Measurements from ENCODE around the gene MRPL34. TPM values are rescaled to one million over a fixed set of nuclear protein-coding genes. Genes with fewer than 3 reads are reported as not detected.

The MRPL34 gene
- polyA plus RNA-seq, 1 donor = 28.3 TPM

DNA sequence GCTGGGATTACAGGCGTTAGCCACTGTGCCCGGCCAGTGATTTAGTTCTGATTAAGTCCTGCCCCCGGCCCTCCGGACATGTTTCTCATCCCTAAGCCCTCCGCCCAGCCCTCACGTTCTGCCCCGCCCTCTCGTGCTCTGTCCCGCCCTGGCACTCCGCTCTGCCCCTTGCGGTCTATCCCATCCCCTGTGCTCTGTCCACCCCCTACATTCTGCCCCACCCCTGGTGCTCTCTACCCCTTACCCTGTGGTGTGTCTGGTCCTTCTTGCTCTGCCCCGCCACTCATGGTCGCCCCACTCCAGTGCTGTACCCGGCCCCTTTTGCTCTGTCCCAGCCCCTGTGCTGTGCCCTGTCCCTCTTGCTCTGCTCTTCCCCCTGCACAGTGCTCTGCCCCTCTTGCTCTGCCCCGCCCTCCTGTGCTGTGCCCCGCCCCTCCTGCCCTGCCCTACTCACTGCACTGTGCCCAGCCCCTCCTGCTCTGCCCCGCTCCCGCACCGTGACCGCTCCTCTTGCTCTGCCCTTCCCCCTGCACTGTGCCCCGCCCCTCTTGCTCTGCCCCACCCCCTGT lies 34.7 kb downstream of the MRPL34 start:
- no peak for DNase-seq (ENCODE audit: low read depth)

DNA sequence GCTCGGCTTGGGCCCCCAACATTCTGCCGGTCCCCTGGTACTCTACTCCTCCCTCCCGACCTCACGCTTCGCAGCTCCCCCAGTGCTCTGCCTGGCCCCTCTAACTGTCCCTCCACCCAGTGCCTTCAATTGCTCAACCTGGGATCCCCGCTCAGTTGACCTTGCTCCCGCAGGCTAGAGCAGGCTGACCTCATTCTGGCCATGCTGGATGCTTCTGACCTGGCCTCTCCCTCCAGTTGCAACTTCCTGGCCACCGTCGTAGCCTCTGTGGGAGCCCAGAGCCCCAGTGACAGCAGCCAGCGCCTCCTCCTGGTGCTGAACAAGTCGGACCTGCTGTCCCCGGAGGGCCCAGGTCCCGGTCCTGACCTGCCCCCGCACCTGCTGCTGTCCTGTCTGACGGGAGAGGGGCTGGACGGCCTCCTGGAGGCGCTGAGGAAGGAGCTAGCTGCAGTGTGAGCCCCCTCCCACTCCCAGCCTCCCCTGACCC lies 35.2 kb downstream of the MRPL34 start:
- no peak for DNase-seq (ENCODE audit: low read depth)

DNA sequence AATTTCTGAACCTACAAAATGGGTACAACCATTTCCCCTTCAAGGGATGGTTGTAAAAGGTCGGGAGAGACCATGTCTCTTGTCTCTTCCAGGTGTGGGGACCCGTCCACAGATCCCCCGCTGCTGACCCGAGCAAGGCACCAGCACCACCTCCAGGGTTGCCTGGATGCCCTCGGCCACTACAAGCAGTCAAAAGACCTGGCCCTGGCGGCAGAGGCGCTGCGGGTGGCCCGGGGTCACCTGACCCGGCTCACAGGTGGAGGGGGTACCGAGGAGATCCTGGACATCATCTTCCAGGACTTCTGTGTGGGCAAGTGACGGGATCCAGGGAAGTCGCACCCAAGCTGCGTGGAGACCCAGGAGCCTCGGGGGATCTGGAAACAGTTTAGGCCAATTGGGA lies 35.7 kb downstream of the MRPL34 start:
- DNase-seq (ENCODE audit: low read depth) = no peak

DNA sequence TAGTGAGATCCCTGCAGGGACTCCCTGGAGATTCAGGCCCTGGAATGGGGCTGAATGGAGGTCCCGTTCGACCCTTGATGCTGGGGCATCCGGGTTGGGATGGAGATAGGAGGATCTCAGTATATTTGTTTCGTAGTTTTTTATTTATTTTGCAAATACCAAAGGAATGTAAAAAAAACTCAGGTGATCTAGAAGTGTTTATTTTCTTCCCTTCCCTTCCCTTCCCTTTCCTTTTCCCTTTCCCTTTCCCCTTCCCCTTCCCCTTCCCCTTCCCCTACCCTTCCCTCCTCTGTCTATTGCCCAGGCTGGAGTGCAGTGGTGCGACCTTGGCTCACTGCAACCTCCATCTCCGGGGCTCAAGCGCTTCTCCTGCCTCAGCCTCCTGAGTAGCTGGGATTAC lies 36.2 kb downstream of the MRPL34 start:
- no peak for DNase-seq (ENCODE audit: low read depth)

DNA sequence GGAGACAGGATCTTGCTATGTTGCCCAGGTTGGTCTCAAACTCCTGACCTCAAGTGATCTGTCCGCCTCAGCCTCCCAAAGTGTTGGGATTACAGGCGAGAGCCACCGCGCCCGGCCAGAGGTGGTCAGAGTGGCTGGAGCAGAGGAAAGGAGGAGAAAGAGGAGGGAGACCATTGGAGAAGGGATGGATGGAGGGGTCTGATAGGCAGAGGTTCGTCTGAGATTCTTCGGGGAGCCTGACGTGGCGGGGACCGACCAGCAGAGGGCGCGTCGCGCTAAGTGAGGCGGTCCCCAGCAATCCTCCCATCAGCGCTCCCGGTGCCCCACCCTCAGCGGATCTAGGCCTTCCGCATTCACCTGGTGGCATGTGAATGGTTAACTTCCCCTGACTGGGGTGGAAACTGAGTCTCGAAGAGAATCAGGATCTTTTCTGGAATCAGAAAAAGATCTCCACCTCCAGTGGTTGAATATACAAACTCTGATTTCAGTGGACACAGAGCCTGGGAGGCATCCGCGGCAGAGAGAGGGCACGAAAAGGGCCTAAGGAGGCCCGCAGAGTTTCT lies 40.5 kb downstream of the MRPL34 start:
- DNase-seq (ENCODE audit: low read depth) = no peak

DNA sequence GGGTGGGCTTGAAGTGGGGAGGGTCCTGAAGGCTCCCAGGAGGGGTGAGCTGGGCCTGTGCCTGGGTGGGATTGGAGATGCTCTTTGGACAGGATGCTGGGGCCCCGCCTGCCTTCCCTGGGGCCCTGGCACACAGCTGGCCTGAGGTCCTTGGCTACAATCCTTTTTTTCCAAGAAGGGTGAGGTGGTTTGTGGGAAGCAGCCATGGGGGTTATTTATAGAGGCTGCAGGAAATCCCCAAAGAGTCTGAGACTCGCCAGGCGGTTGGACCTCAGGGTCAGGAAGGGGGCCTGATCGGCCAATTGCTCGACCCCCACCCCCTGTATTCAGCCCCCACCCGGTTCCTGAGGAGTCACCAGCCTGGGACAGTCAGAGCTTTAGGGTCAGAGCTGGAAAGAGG lies 41.7 kb downstream of the MRPL34 start:
- DNase-seq (ENCODE audit: low read depth) = no peak

DNA sequence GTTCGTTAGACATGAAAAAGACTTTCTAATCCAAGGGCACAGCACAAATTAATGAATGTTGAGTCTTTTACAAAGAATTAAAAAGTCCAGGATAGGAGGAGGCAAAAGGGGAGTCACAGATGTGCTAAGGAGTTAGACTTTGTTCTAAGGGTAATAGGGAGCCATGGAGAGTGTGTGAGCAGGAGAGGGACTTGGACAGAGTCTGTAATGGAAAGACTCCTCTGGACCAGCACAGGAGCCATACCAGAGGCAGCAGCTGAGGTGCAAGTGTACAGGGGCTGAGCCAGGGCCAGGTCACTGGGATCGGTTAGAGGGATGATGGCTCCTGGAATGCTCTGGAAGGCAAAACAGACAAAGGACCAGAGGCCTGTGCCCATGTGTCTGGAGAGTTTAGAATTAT lies 42.2 kb downstream of the MRPL34 start:
- DNase-seq (ENCODE audit: low read depth) = no peak

DNA sequence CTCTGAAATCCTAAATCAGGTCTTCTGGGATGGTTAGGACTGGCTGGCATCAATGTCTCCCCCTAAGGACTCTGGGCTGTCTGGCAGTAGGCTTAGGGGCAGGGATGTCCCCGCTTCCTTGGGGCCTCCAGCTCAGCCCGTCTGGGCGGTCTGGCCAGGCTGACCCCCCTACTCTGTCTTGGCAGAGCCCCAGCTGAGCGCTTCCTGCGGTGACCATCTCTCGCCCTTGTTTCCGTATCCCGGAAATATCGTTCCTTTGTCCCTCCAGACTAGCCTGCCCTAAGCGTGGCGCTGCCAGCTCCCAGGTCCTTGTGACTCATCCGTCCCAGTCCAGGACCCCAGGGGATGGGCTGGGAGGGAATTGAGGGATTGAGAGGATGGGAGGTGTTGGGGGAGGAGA lies 43.0 kb downstream of the MRPL34 start:
- no peak for DNase-seq (ENCODE audit: low read depth)

DNA sequence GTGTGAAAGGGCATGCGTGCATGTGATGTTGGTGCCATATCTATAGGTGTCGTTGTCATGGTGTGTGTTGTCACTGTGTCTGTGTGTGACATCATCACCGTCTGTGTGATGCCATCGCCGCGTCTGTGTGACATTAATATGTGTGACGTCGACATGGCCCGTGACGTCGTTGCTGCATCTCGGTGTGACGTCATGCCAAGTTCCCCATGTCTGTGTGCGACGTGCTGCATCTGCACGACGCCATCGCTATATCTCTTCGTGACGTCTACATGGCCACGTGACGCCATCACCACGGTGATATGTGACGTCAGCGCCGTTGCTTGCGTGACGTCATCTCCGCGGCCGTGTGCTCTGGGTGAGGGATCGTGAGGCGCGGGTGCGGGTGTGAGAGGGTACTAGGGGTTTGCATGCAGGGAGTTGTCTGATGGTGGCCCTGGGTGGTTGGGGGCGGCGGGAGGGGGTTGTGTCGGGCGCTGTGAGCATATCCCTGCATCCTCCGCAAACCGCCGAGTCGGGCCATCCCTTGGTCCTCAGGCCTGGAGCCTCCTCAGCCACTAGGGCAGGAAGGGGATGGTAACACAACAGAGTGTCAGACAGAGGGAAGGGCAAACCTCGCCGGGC lies 46.3 kb downstream of the MRPL34 start:
- DNase-seq (ENCODE audit: low read depth) = no peak

DNA sequence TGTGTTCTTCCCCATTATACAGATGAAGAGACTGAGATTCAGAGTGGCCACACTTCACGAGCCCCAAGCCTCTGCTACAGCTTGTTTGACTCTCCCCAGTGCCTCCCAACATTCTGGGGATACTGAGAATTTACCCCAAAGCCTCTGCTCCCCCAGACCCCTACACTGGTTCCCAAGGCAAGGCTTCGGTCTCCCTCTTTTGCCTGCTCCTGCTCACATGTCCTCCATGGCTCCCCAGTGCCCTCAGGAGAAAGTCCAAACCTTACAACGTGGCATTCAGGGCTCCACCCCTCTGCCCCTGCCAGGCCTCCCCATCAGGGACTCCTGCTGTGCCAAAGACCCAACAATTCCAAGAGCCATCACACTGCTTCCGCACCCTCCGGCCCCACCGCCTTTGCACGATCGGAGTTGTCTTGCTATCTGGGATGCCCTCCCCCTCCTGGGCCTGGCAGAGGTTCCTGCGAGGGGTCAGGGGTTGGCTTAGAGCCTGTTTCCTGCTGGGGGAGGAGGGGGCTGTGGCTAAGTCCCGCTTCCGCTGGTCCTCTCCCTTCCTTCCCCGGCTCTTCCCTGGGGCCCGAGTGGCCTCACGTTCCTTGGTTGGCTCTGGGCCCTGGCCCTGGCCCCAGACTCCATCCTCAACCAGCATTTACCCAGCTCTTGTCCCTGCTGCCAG lies 47.1 kb downstream of the MRPL34 start:
- DNase-seq (ENCODE audit: low read depth) = no peak

DNA sequence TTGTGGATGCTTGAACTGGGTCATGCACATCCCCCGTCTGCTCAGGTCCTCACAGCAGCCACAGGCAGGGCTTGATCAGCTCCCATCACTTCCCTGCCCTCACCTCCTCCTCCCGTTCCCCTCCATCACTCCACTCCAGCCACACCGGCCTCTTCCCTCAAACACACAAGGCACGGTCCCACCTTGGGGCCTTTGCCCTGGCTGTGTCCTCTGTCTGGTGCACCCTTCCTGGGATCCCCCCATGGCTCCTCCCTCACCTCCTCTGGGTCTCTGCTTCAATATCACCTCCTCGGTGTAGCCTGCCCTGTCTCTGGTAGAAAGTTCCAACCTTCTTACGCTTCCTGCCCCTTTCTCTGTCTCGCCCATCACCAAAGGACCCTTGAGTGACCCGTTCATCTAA lies 47.7 kb downstream of the MRPL34 start:
- no peak for DNase-seq (ENCODE audit: low read depth)

Other genes with a start within 250 kb of the MRPL34 start
- gene HAUS8, start 230.4 kb upstream of the MRPL34 start, polyA plus RNA-seq (ENCODE audit: insufficient read length) = 9.1 TPM
- 32.6 TPM for gene MYO9B, start 230.1 kb upstream of the MRPL34 start, polyA plus RNA-seq (ENCODE audit: insufficient read length)
- gene USE1, start 90.5 kb upstream of the MRPL34 start, polyA plus RNA-seq (ENCODE audit: insufficient read length) = 31.6 TPM
- gene OCEL1, start 79.6 kb upstream of the MRPL34 start, polyA plus RNA-seq (ENCODE audit: insufficient read length) = 8.8 TPM
- gene NR2F6, start 60.0 kb upstream of the MRPL34 start, polyA plus RNA-seq (ENCODE audit: insufficient read length) = 30.0 TPM
- gene USHBP1, start 41.1 kb upstream of the MRPL34 start, polyA plus RNA-seq (ENCODE audit: insufficient read length) = 5.6 TPM
- gene BABAM1, start 38.4 kb upstream of the MRPL34 start, polyA plus RNA-seq (ENCODE audit: insufficient read length) = 77.1 TPM
- gene ANKLE1, start 24.0 kb upstream of the MRPL34 start, polyA plus RNA-seq (ENCODE audit: insufficient read length) = 1.8 TPM
- 7.9 TPM for gene ABHD8, start 2.4 kb upstream of the MRPL34 start, polyA plus RNA-seq (ENCODE audit: insufficient read length)
- gene DDA1, start 3.7 kb downstream of the MRPL34 start, polyA plus RNA-seq (ENCODE audit: insufficient read length) = 34.8 TPM
- gene ANO8, start 29.0 kb downstream of the MRPL34 start, polyA plus RNA-seq (ENCODE audit: insufficient read length) = 7.9 TPM
- 11.9 TPM for gene GTPBP3, start 31.7 kb downstream of the MRPL34 start, polyA plus RNA-seq (ENCODE audit: insufficient read length)
- 40.7 TPM for gene PLVAP, start 71.5 kb downstream of the MRPL34 start, polyA plus RNA-seq (ENCODE audit: insufficient read length)
- not detected for gene CCDC194, start 88.3 kb downstream of the MRPL34 start, polyA plus RNA-seq (ENCODE audit: insufficient read length)
- gene BST2, start 99.8 kb downstream of the MRPL34 start, polyA plus RNA-seq (ENCODE audit: insufficient read length) = 4.6 TPM
- gene MVB12A, start 114.2 kb downstream of the MRPL34 start, polyA plus RNA-seq (ENCODE audit: insufficient read length) = 25.3 TPM
- gene TMEM221, start 142.8 kb downstream of the MRPL34 start, polyA plus RNA-seq (ENCODE audit: insufficient read length) = 1.3 TPM
- gene NXNL1, start 155.1 kb downstream of the MRPL34 start, polyA plus RNA-seq (ENCODE audit: insufficient read length) = not detected
- 18.9 TPM for gene SLC27A1, start 164.7 kb downstream of the MRPL34 start, polyA plus RNA-seq (ENCODE audit: insufficient read length)
- 49.5 TPM for gene PGLS, start 205.8 kb downstream of the MRPL34 start, polyA plus RNA-seq (ENCODE audit: insufficient read length)
- 67.4 TPM for gene COLGALT1, start 249.8 kb downstream of the MRPL34 start, polyA plus RNA-seq (ENCODE audit: insufficient read length)